Mucosa of descending colon (tissue), 3 donors: ENCODE measurements around the gene RBM17. TPM values are rescaled to one million over a fixed set of nuclear protein-coding genes. Genes with fewer than 3 reads are reported as not detected.

Source experiments
- ATAC-seq: fragments of 200-7000 bp; cut with Tn5 transposase; one replicate; pipeline ENCODE4 v1.9.1; 2020; ENCODE audit warnings: mild to moderate bottlenecking, moderate library complexity
- DNase-seq, 3 donors: peaks; one replicate each; pipeline ENCODE4 v3.0.0-alpha.2; 2020
- H3K36me3 ChIP-seq: fragments of 200-600 bp; one replicate; pipeline ENCODE4 v1.8.0; 2021; ENCODE audit warnings: low read depth, mild to moderate bottlenecking
- H3K4me1 ChIP-seq: fragments of 200-600 bp; one replicate; pipeline ENCODE4 v1.8.0; 2021; ENCODE audit warnings: low read depth, mild to moderate bottlenecking
- H3K4me3 ChIP-seq: fragments of 200-600 bp; one replicate; pipeline ENCODE4 v1.8.0; 2021; ENCODE audit warnings: mild to moderate bottlenecking
- H3K9me3 ChIP-seq: fragments of 200-600 bp; one replicate; pipeline ENCODE4 v1.8.0; 2021; ENCODE audit warnings: mild to moderate bottlenecking
- intact Hi-C, 2 donors: fragments of 100-400 bp; cut with DNase I in 1 of 2; cut with micrococcal nuclease in 1 of 2; formaldehyde crosslinking; loops; one replicate each; pipeline versions ENCODE4 v1.11.0 to v1.11.1; 2022; cut with DNase I, micrococcal nuclease
- total RNA-seq, 3 donors: library from RNA; stranded (reverse); fragmentation: NEBNext Ultra II Directional in 2 of 3; extraction: Animal tissue kit (Norgen Biotek cat#: 25700) in 2 of 3; gene quantifications; one replicate each; pipeline versions ENCODE4 v1.2.1 to v1.2.4, GENCODE V29; 2021 to 2023
- TF ChIP-seq, protein P1 (sequence below): fragments of 200-600 bp; IDR thresholded peaks from one replicate; pipeline ENCODE4 v1.8.0; 2022; ENCODE audit warnings: antibody characterized with exemption, mild to moderate bottlenecking
- donor health status: DM: no; HTN: no; CAD: no; lungs with moderate emphysema.
- donor health status: DM: no; HTN: no; CAD: no.
- donor health status: DM: no; HTN: yes; CAD: no.

RBM17 gene
- total RNA-seq, 3 donors from 2014 or later, result 87.4 to 100 (median 90.8) TPM

- Histone ChIP-seq H3K4me1 (peaks cover 25% of the 10 kb centered on the region), H3K36me3 (no peaks in the 10 kb centered on the region), H3K4me3 (no peak overlapping the region), H3K9me3 (no peaks in the 10 kb centered on the region)
- DNase-seq (peak; percentile 90 to 94 (median 94)), ATAC-seq (peak; percentile 74)
- TF ChIP-seq, protein P1, sequence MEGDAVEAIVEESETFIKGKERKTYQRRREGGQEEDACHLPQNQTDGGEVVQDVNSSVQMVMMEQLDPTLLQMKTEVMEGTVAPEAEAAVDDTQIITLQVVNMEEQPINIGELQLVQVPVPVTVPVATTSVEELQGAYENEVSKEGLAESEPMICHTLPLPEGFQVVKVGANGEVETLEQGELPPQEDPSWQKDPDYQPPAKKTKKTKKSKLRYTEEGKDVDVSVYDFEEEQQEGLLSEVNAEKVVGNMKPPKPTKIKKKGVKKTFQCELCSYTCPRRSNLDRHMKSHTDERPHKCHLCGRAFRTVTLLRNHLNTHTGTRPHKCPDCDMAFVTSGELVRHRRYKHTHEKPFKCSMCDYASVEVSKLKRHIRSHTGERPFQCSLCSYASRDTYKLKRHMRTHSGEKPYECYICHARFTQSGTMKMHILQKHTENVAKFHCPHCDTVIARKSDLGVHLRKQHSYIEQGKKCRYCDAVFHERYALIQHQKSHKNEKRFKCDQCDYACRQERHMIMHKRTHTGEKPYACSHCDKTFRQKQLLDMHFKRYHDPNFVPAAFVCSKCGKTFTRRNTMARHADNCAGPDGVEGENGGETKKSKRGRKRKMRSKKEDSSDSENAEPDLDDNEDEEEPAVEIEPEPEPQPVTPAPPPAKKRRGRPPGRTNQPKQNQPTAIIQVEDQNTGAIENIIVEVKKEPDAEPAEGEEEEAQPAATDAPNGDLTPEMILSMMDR, result peak; percentile 60
- intact Hi-C loops, result loop anchor here in 1 of 2 donors (10.0 kb wide), 1 partner anchor 72 kb away; no protein-coding TSS in a partner anchor
These were observed 2.2 kb upstream of the RBM17 start for GRCh38 chr10:6086375-6087233.

DNA sequence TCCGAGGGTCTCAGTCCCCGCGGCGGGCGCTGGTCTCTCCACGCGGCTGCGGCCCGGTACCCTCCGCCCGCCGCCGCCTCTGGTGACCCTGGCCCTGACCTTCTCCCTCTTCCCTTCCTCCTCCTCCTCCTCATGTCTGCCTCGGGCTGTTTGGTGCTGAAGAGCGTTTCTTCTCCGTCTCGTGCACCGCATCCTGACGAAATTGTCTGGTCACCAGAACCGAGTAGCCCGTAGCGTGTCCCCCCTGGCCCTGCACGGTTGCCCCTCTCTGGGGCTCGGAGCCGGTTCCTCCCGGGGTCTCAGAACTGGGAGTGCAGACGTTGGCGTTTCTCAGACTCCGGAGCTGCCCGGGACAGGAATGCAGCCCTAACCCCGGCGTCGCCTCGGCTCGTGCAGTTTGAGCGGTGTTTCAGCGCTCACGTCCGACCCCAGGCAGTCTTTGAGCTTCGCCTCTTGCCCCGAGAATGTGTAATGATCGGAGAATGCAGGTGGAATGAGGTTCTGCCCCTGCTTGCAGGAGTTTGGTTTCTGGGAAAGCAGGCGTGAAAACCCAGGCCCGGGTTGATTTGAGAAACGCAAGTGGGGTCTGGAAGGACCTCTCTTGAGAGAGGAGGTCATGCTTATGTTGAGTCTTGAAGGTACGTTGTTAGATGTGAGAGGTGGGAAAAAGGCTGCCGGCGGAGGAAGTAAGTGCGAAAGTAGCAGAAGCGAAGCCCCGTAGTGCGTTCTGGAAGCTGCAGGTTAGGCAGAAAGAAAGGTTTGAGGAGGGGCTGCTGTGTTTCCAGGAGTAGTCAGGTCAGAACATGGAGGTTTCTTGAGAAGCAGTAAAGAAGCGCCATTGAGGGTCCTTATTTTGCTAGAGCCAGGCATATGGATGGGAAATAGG is 743 bp downstream of the RBM17 start:
- Histone ChIP-seq H3K4me1 (peaks cover 25% of the 10 kb centered on the region), H3K9me3 (no peaks in the 10 kb centered on the region)
- intact Hi-C loops, result loop anchor here in 1 of 2 donors (10.0 kb wide), 1 partner anchor 75 kb away; no protein-coding TSS in a partner anchor

GRCh38 chr10:6091630-6092029 is 2.8 kb downstream of the RBM17 start:
- no peaks in the 10 kb centered on the region for H3K9me3 ChIP-seq

More for the DNA sequence above, 743 bp downstream of the RBM17 start:
- TF ChIP-seq, protein P1, result no peak
- peak; percentile 29 for ATAC-seq
- H3K36me3 ChIP-seq, result no peaks in the 10 kb centered on the region
- peak; percentile 32 to 58 (median 55) for DNase-seq
- peak overlapping the region; percentile 97 for H3K4me3 ChIP-seq

GRCh38 chr10:6092731-6093130 is 3.9 kb downstream of the RBM17 start:
- intact Hi-C loops, result no loop called here
- ATAC-seq (no peak), DNase-seq (no peak)
- Histone ChIP-seq H3K9me3 (no peaks in the 10 kb centered on the region), H3K4me1 (peaks cover 23% of the 10 kb centered on the region), H3K4me3 (no peak overlapping the region), H3K36me3 (no peaks in the 10 kb centered on the region)
- TF ChIP-seq, protein P1, result no peak

More at GRCh38 chr10:6091630-6092029, 2.8 kb downstream of the RBM17 start:
- DNase-seq (no peak), ATAC-seq (no peak)
- Histone ChIP-seq H3K36me3 (no peaks in the 10 kb centered on the region), H3K4me1 (peaks cover 23% of the 10 kb centered on the region), H3K4me3 (no peak overlapping the region)
- intact Hi-C loops, result no loop called here
- TF ChIP-seq, protein P1, result no peak

DNA sequence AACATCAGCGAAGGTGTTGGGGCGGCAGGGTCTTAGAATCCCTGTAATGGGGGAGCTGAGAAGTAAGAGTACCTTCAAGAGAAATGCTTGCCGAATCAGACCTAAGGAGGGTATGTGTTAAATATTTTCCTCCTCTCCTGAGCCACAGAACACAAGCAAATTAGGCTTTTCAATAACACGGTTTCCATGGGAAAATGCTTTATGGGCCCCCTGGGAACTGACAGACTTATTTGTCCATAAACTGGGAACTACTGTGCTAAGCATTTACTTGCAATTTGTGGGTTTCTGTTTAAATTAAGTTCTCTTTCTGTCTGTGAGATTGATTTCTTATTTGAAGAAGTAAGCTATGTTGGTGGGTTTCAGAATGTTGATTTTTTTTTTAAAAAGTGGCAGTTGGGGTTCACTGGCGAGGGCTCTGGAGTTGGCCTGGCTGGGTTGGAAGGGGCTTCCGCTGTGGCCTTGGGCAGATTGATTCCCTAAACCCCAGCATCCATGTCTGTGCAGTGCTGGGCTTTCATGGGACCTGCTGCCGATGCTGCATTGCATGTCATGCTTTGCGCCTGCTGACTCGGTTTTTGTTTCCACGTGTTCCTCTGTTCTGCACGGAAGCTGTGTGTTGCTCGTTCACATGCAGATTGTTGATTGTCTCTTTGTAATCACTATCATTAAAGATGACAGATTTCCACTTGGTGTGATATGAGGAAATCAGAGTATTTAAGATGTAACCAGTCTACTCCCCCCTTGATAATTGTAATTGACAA is 7.2 kb downstream of the RBM17 start:
- ATAC-seq (no peak), DNase-seq (no peak)
- intact Hi-C loops, result no loop called here
- TF ChIP-seq, protein P1, result no peak
- Histone ChIP-seq H3K4me3 (no peak overlapping the region), H3K9me3 (no peaks in the 10 kb centered on the region), H3K4me1 (peaks cover 10% of the 10 kb centered on the region), H3K36me3 (no peaks in the 10 kb centered on the region)
